GM23338 (cell line): ENCODE results near the gene RAD23B. TPM values are rescaled to one million over a fixed set of nuclear protein-coding genes. Genes with fewer than 3 reads are reported as not detected.

ENCODE experiments used
- CREB1 ChIP-seq: fragments of 250-450 bp; sonication (Bioruptor Pico); IDR thresholded peaks from 2 replicates; pipeline ENCODE4 v1.5.0; 2020; ENCODE audit warnings: low read depth, mild to moderate bottlenecking, moderate library complexity
- CTCF ChIP-seq, 2 experiments: fragments of 200-600 bp in 1 of 2; sonication (generic) in 1 of 2; conservative IDR thresholded peaks; 2 replicates each; pipeline versions ENCODE4 v1.5.1 to v1.6.1; 2016 to 2017; ENCODE audit warnings: antibody characterized with exemption in 2 of 2, low read depth in 2 of 2, mild to moderate bottlenecking in 2 of 2, moderate library complexity in 1 of 2
- EZH2phosphoT487 ChIP-seq: fragments of 200-600 bp; sonication (generic); IDR thresholded peaks from one replicate; pipeline ENCODE4 v1.8.1; 2018; ENCODE audit warnings: antibody characterized with exemption; ENCODE audit not compliant: unreplicated experiment
- JUNB ChIP-seq: IDR thresholded peaks from one replicate; pipeline ENCODE4 v1.6.1; 2016; ENCODE audit warnings: antibody characterized with exemption; ENCODE audit not compliant: unreplicated experiment
- NANOG ChIP-seq: IDR thresholded peaks from 2 replicates; pipeline ENCODE4 v1.6.1; 2016; ENCODE audit warnings: antibody characterized with exemption, borderline replicate concordance
- REST ChIP-seq: IDR thresholded peaks from one replicate; pipeline ENCODE4 v1.6.1; 2018; ENCODE audit warnings: antibody characterized with exemption; ENCODE audit not compliant: unreplicated experiment
- STAT1 ChIP-seq: IDR thresholded peaks from one replicate; pipeline ENCODE4 v1.6.1; 2016; ENCODE audit warnings: antibody characterized with exemption; ENCODE audit not compliant: unreplicated experiment
- ZNF114 ChIP-seq: fragments of 250-450 bp; sonication (Bioruptor Pico); IDR thresholded peaks from 2 replicates; pipeline ENCODE4 v1.5.0; 2020; ENCODE audit warnings: mild to moderate bottlenecking, moderate library complexity
- ZNF331 ChIP-seq: fragments of 250-450 bp; sonication (Bioruptor Pico); IDR thresholded peaks from 2 replicates; pipeline ENCODE4 v1.5.0; 2020; ENCODE audit warnings: low read depth, mild to moderate bottlenecking, moderate library complexity
- ZNF462 ChIP-seq: fragments of 250-450 bp; sonication (Bioruptor Pico); IDR thresholded peaks from 2 replicates; pipeline ENCODE4 v1.5.0; 2020; ENCODE audit warnings: mild to moderate bottlenecking, moderate library complexity
- polyA plus RNA-seq: library from polyadenylated mRNA; unstranded; fragments of >200 nt; fragmentation: Nextera tagmentation; extraction: Ambion mirVana; gene quantifications from 2 replicates; pipeline ENCODE4 v1.2.1, GENCODE V29; 2016
- total RNA-seq: library from RNA; depleted of rRNA; stranded (reverse); fragments of >200 nt; shearing (Covaris generic); gene quantifications from 2 replicates; pipeline ENCODE4 v1.2.3, GENCODE V29; 2014

RAD23B gene
- total and polyA plus RNA-seq, 2 experiments from 2014 or later = 31.1 to 137 TPM

- TF ChIP-seq ZNF462 (CRISPR knock-in tag) (no peak), ZNF114 (CRISPR knock-in tag) (no peak), STAT1 (no peak), JUNB (no peak), EZH2phosphoT487 (no peak), CREB1 (no peak), NANOG (no peak), ZNF331 (CRISPR knock-in tag) (no peak), REST (no peak), CTCF (conservative IDR thresholded peaks at IDR 0.05; ENCODE audit: low read depth in 2 of 2) (no peak)
These were observed 62.2 kb downstream of the RAD23B start (continued) for GRCh38 chr9:107345327-107345726.
